Ovary (tissue), 3 donors: ENCODE results near the gene C2orf81.

Experiments used
- CTCF ChIP-seq, 3 donors: fragments of 450-650 bp in 2 of 3; fragments of 200-600 bp in 1 of 3; IDR thresholded peaks; one replicate each; pipeline versions ENCODE4 v1.5.1 to v1.8.0; 2016 to 2022; ENCODE audit warnings: antibody characterized with exemption in 3 of 3, mild to moderate bottlenecking in 1 of 3
- POLR2A ChIP-seq: fragments of 450-650 bp; IDR thresholded peaks from one replicate; pipeline ENCODE4 v1.6.1; 2017; ENCODE audit warnings: antibody characterized with exemption, mild to moderate bottlenecking, moderate library complexity
- donor health status: DM: no; HTN: no; CAD: no.

GRCh38 chr2:74439373-74439772 lies 18.0 kb upstream of the C2orf81 start:
- TF ChIP-seq POLR2A (no peak), CTCF (IDR thresholded peaks at IDR 0.05) (no peak)
